ENCODE measurements around the gene SPATA2. TPM values are rescaled to one million over a fixed set of nuclear protein-coding genes. Genes with fewer than 3 reads are reported as not detected.
"Not testable (repeated sequence)": the region's sequence is repeated elsewhere in the genome, so short reads cannot be mapped to it uniquely, and the experiment has no call there.

Gene SPATA2
- total and polyA plus RNA-seq, 2 donors (not counting 3 experiments of a cell fraction or from before 2014, with no cell fraction given): 4.9 to 6.1 TPM

DNA sequence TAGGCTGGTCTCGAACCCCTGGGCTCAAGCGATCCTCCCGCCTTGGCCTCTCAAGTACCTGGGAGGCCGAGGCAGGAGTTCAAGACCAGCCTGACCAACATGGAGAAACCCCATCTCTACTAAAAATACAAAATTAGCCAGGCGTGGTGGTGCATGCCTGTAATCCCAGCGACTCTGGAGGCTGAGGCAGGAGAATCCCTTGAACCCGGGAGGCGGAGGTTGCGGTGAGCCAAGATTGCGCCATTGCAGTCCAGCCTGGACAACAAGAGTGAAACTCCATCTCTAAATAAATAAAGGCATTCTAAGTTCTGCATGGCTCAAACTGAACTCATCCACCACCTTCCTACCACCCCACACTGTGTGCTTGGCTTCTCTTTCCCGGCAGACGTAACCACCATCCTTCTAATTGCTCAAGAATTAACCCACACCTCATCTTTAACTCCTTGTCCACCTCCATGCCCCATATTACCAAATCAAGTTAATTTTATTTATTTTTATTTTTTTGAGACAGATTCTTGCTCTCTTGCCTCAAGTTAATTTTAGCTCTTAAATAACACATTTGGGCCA, 40.6 kb upstream of the SPATA2 start:
- H3K27ac ChIP-seq (ENCODE audit: insufficient read depth, low read depth, low read length); H4K20me1 ChIP-seq (replicated peaks; ENCODE audit: control insufficient read depth, extremely low read depth, insufficient read depth, low read length); H3K9ac ChIP-seq (replicated peaks; ENCODE audit: extremely low read depth, insufficient read depth, low read length); H3K9me3 ChIP-seq (replicated peaks; ENCODE audit: control insufficient read depth, insufficient read depth, low read length); H3K4me3 ChIP-seq (replicated peaks in 1 of 3; ENCODE audit: insufficient read depth in 1 of 3, low read depth in 1 of 3, low read length in 3 of 3); H3K4me2 ChIP-seq (ENCODE audit: insufficient read depth, low read length); intact Hi-C loops (cut with micrococcal nuclease); dilution Hi-C loops (cut with MboI; ENCODE audit: extremely low pct_ligation_motif_present, low sequenced_read_pairs); H3K79me2 ChIP-seq (ENCODE audit: control insufficient read depth, insufficient read depth, low read length); FAIRE-seq; H3K9me1 ChIP-seq (replicated peaks; ENCODE audit: control insufficient read depth, extremely low read depth, insufficient read depth, low read length); POLR2A ChIA-PET; BruUV-seq (replicated peaks); H3K27me3 ChIP-seq (ENCODE audit: control insufficient read depth in 2 of 2, insufficient read depth in 2 of 2, low read length in 2 of 2); H2AFZ ChIP-seq (ENCODE audit: low read depth, low read length); H3K4me1 ChIP-seq (ENCODE audit: control insufficient read depth, extremely low read depth, insufficient read depth, low read length); DNase-seq (ENCODE audit: low read depth, low spot score): not testable (repeated sequence)
- CTCF ChIA-PET: interaction anchor here (1.2 to 2.7 kb wide), 2 partner anchors 9 to 23 kb away, joined by 4 to 10 read pairs; no protein-coding TSS in a partner anchor
- H3K36me3 ChIP-seq (ENCODE audit: control insufficient read depth in 2 of 2, extremely low read depth in 1 of 2, insufficient read depth in 2 of 2, low read length in 2 of 2): peaks cover 12 to 22% of the 10 kb centered on the region in 2 experiments

DNA sequence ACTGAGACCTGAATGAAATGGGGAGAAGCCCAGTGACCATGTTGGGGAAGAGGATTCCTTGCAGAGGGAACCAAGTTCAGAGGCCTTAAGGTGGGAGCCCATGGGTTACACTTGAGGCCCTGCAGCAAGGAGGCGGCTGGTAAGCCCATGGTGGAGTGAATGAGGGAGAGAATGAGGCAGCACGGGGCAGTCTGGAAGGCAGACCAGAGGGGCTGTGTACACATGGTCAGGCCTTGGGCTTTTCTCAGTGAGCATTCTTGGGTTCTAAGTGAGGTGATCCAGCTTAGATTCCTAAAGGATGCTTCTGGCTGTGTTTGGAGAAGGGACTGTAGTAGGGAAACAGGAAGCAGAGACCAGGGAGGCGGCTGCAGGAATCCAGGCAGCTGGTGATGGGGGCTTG, 39.8 kb upstream of the SPATA2 start:
- Histone ChIP-seq H4K20me1 (replicated peaks; ENCODE audit: control insufficient read depth, extremely low read depth, insufficient read depth, low read length) (no peaks in the 10 kb centered on the region), H3K9ac (replicated peaks; ENCODE audit: extremely low read depth, insufficient read depth, low read length) (no peak overlapping the region), H3K27ac (ENCODE audit: insufficient read depth, low read depth, low read length) (no peak overlapping the region), H3K4me1 (ENCODE audit: control insufficient read depth, extremely low read depth, insufficient read depth, low read length) (peaks cover 10% of the 10 kb centered on the region), H3K27me3 (ENCODE audit: control insufficient read depth in 2 of 2, insufficient read depth in 2 of 2, low read length in 2 of 2) (no peaks in the 10 kb centered on the region), H3K4me3 (replicated peaks in 1 of 3; ENCODE audit: insufficient read depth in 1 of 3, low read depth in 1 of 3, low read length in 3 of 3) (no peak overlapping the region), H2AFZ (ENCODE audit: low read depth, low read length) (no peak overlapping the region), H3K9me3 (replicated peaks; ENCODE audit: control insufficient read depth, insufficient read depth, low read length) (no peaks in the 10 kb centered on the region), H3K79me2 (ENCODE audit: control insufficient read depth, insufficient read depth, low read length) (peaks cover 4% of the 10 kb centered on the region), H3K4me2 (ENCODE audit: insufficient read depth, low read length) (no peak overlapping the region), H3K9me1 (replicated peaks; ENCODE audit: control insufficient read depth, extremely low read depth, insufficient read depth, low read length) (no peaks in the 10 kb centered on the region), H3K36me3 (ENCODE audit: control insufficient read depth in 2 of 2, extremely low read depth in 1 of 2, insufficient read depth in 2 of 2, low read length in 2 of 2) (peaks cover 15 to 27% of the 10 kb centered on the region in 2 experiments)
- no peak for TF ChIP-seq POLR2A (IDR thresholded peaks at IDR 0.05; ENCODE audit: low read depth, low read length)
- no peak for TF ChIP-seq EZH2 (IDR thresholded peaks at IDR 0.05; ENCODE audit: borderline replicate concordance, low read depth, low read length, severe bottlenecking)
- TF ChIP-seq CTCF (IDR thresholded peaks at IDR 0.05; ENCODE audit: extremely low read depth in 1 of 2, insufficient read depth in 1 of 2, low read depth in 1 of 2, low read length in 2 of 2): no peak
- TF ChIP-seq MYC (IDR thresholded peaks at IDR 0.05; ENCODE audit: low read depth, low read length): no peak
- no peak for TF ChIP-seq FOS (IDR thresholded peaks at IDR 0.05; ENCODE audit: borderline replicate concordance, insufficient read depth, low read length)
- no peak for TF ChIP-seq GATA2 (IDR thresholded peaks at IDR 0.05; ENCODE audit: insufficient read depth, insufficient read length, low read depth, low read length)
- no peak for TF ChIP-seq MAX (IDR thresholded peaks at IDR 0.05; ENCODE audit: insufficient read depth, insufficient read length)
- no peak for TF ChIP-seq JUN (IDR thresholded peaks at IDR 0.05; ENCODE audit: borderline replicate concordance, insufficient read depth, insufficient read length, low read depth)
- no peak for TF ChIP-seq POLR2AphosphoS5 (IDR thresholded peaks at IDR 0.05; ENCODE audit: insufficient read depth, low read depth, low read length)
- intact Hi-C loops (cut with micrococcal nuclease): no loop called here
- DNase-seq (ENCODE audit: low read depth, low spot score) (no peak), FAIRE-seq (no peak)
- ChIA-PET CTCF (interaction anchor here (2.7 kb wide), 1 partner anchor 9 kb away, joined by 10 read pairs; no protein-coding TSS in a partner anchor), POLR2A (no interaction called here)
- dilution Hi-C loops (cut with MboI; ENCODE audit: extremely low pct_ligation_motif_present, low sequenced_read_pairs): no loop called here
- BruUV-seq (replicated peaks): no TSS peak

Measured in endothelial cell of umbilical vein (primary cell).